GM19372 (cell line): ENCODE results near the gene LBP.
"Not testable (repeated sequence)": the region's sequence is repeated elsewhere in the genome, so short reads cannot be mapped to it uniquely, and the experiment has no call there.

Source experiments
- ATAC-seq: cut with Tn5 transposase; IDR thresholded peaks from one replicate; pipeline ENCODE4 v1.9.1; 2021; ENCODE audit warnings: mild to moderate bottlenecking, low read depth, moderate library complexity; ENCODE audit not compliant: unreplicated experiment

LBP gene

GRCh38 chr20:38346247-38346651 is at the start of gene LBP:
TSS of gene LBP (plus strand) at chr20:38346482. CDS start at chr20:38346517, 35 bp downstream.
- ATAC-seq = no peak

- no peak for ATAC-seq
Observed at GRCh38 chr20:38297916-38298674, 48.2 kb upstream of the LBP start.

- ATAC-seq = no peak
Observed at GRCh38 chr20:38298768-38299288, 47.5 kb upstream of the LBP start.

GRCh38 chr20:38299963-38300362 is 46.3 kb upstream of the LBP start:
- no peak for ATAC-seq

- no peak for ATAC-seq
Observed at GRCh38 chr20:38300438-38300837, 45.8 kb upstream of the LBP start.

- ATAC-seq = no peak
Observed at GRCh38 chr20:38301309-38301708, 45.0 kb upstream of the LBP start.

- ATAC-seq = no peak
Observed at GRCh38 chr20:38302786-38303185, 43.5 kb upstream of the LBP start.

GRCh38 chr20:38303908-38304379 is 42.3 kb upstream of the LBP start, which contains the start of gene BPI:
TSS of gene BPI (plus strand) at chr20:38304156. CDS start at chr20:38304224, 68 bp downstream.
- ATAC-seq = no peak

- ATAC-seq = no peak
Observed at GRCh38 chr20:38304845-38305447, 41.3 kb upstream of the LBP start.

- no peak for ATAC-seq
Observed at GRCh38 chr20:38305541-38305940, 40.7 kb upstream of the LBP start.

GRCh38 chr20:38306379-38306778 is 39.9 kb upstream of the LBP start:
- ATAC-seq = no peak

- no peak for ATAC-seq
Observed at GRCh38 chr20:38307371-38308046, 38.8 kb upstream of the LBP start.

GRCh38 chr20:38308047-38308438 is 38.2 kb upstream of the LBP start:
- ATAC-seq = no peak

GRCh38 chr20:38308447-38308846 is 37.8 kb upstream of the LBP start:
- no peak for ATAC-seq

- no peak for ATAC-seq
Observed at GRCh38 chr20:38311091-38311490, 35.2 kb upstream of the LBP start.

- ATAC-seq = no peak
Observed at GRCh38 chr20:38311491-38311890, 34.8 kb upstream of the LBP start.

GRCh38 chr20:38313676-38314075 is 32.6 kb upstream of the LBP start:
- no peak for ATAC-seq

GRCh38 chr20:38314350-38314749 is 31.9 kb upstream of the LBP start:
- ATAC-seq = not testable (repeated sequence)

- no peak for ATAC-seq
Observed at GRCh38 chr20:38315290-38315966, 30.9 kb upstream of the LBP start.

- no peak for ATAC-seq
Observed at GRCh38 chr20:38316341-38316740, 29.9 kb upstream of the LBP start.

GRCh38 chr20:38317422-38317821 is 28.9 kb upstream of the LBP start:
- ATAC-seq = no peak
